Transverse colon (tissue), 4 donors: ENCODE measurements around the gene SMG7. TPM values are rescaled to one million over a fixed set of nuclear protein-coding genes. Genes with fewer than 3 reads are reported as not detected.

Source experiments
- DNase-seq: peaks from one replicate; pipeline ENCODE4 v3.0.0-alpha.2; 2019
- H3K27ac ChIP-seq, 4 donors: fragments of 200-600 bp; sonication (generic); 2 replicates each; pipeline ENCODE4 v1.5.1; 2016 to 2018; ENCODE audit warnings: inconsistent platforms in 4 of 4
- H3K27me3 ChIP-seq: fragments of 200-600 bp; sonication (generic); 2 replicates; pipeline ENCODE4 v1.5.1; 2017; ENCODE audit warnings: inconsistent platforms
- H3K36me3 ChIP-seq, 4 donors: fragments of 200-600 bp; sonication (generic); 2 replicates each; pipeline ENCODE4 v1.5.1; 2017 to 2019; ENCODE audit warnings: inconsistent platforms in 4 of 4
- H3K4me1 ChIP-seq, 4 donors: fragments of 200-600 bp; sonication (generic); 2 replicates each; pipeline ENCODE4 v1.5.1; 2017 to 2020; ENCODE audit warnings: inconsistent platforms in 4 of 4
- H3K4me3 ChIP-seq, 4 donors: fragments of 200-600 bp; sonication (generic); 1 replicate in 1 of 4; 2 replicates in 3 of 4; pipeline versions ENCODE4 v1.5.1 to v1.6.1; 2017 to 2019; ENCODE audit warnings: inconsistent platforms in 4 of 4
- H3K9me3 ChIP-seq, 2 donors: fragments of 200-600 bp; sonication (generic); 2 replicates each; pipeline ENCODE4 v1.5.1; 2017 to 2019; ENCODE audit warnings: inconsistent platforms in 2 of 2
- CTCF ChIP-seq, 5 experiments: fragments of 200-600 bp in 3 of 5; fragments of 450-650 bp in 2 of 5; sonication (generic) in 3 of 5; IDR thresholded peaks; 1 replicate in 2 of 5; 2 replicates in 3 of 5; pipeline ENCODE4 v1.5.1; 2016 to 2017; ENCODE audit warnings: antibody characterized with exemption in 5 of 5, inconsistent platforms in 3 of 5, mild to moderate bottlenecking in 2 of 5, moderate library complexity in 1 of 5
- EP300 ChIP-seq: sonication (generic); formaldehyde crosslinking; IDR thresholded peaks from one replicate; pipeline ENCODE4 v1.6.1; 2017; ENCODE audit warnings: antibody characterized with exemption, low read depth
- POLR2A ChIP-seq: fragments of 450-650 bp; IDR thresholded peaks from one replicate; pipeline ENCODE4 v1.6.1; 2016; ENCODE audit warnings: antibody characterized with exemption, mild to moderate bottlenecking, moderate library complexity
- POLR2AphosphoS5 ChIP-seq, 3 donors: sonication (generic); formaldehyde crosslinking; IDR thresholded peaks; one replicate each; pipeline ENCODE4 v1.6.1; 2016; ENCODE audit warnings: antibody characterized with exemption in 3 of 3
- WGBS, 2 donors: methylation state at CpG; one replicate each; pipeline ENCODE4 v1.1.5; 2018; ENCODE audit warnings: low coverage in 1 of 2; 5-methylcytosine and 5-hydroxymethylcytosine counted together
- in situ Hi-C, 4 donors: fragments of 200-750 bp; cut with MboI; loops; one replicate each; pipeline versions ENCODE4 v1.15.0 to v1.15.1; 2017; ENCODE audit warnings: low sequenced_read_pairs in 3 of 4, low pct_ligation_motif_present in 1 of 4, low pct_unique_long_range_greater_than_20kb in 1 of 4
- intact Hi-C: fragments of 100-400 bp; cut with DNase I; formaldehyde crosslinking; loops from one replicate; pipeline ENCODE4 v1.15.1; 2023; ENCODE audit warnings: low total_unique reads
- total RNA-seq, 4 donors: library from RNA; depleted of rRNA; stranded (reverse); fragments of >200 nt; gene quantifications; one replicate each; pipeline ENCODE4 v1.1.0, GENCODE V29; 2016

The SMG7 gene
- total RNA-seq, 4 donors from 2014 or later = 54.9 to 107 (median 74.1) TPM

GRCh38 chr1:183595537-183595936 lies 123.2 kb downstream of the SMG7 start:
- H3K27ac ChIP-seq = no peak overlapping the region
- H3K4me1 ChIP-seq = peaks cover 0 to 25% (median 6%) of the 10 kb centered on the region in 4 donors
- in situ Hi-C loops = no loop called here
- H3K9me3 ChIP-seq = no peaks in the 10 kb centered on the region
- no peak for TF ChIP-seq POLR2A
- TF ChIP-seq POLR2AphosphoS5 (IDR thresholded peaks at IDR 0.05) = no peak
- intact Hi-C loops = no loop called here
- H3K27me3 ChIP-seq = no peaks in the 10 kb centered on the region
- DNase-seq = no peak
- 96% methylated on average over 2 of the region's 2 CpGs; no CpG with 5 or more reads in 1 of the 2 donors for WGBS, 2 donors
- H3K36me3 ChIP-seq = no peaks in the 10 kb centered on the region
- no peak overlapping the region for H3K4me3 ChIP-seq

DNA sequence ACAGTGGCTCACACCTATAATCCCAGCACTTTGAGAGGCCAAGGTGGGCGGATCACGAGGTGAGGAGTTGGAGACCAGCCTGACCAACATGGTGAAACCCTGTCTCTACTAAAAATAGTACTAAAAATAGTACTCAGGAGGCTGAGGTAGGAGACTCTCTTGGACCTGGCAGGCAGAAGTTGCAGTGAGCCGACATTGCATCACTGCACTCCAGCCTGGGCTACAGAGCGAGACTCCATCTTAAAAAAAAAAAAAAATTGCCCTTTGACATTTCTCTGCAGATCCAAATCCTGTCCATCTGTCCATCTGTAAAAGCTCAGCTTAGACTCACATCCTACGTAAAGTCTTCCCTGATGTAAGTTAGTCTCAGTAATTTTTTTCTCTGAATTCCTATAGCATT lies 124.2 kb downstream of the SMG7 start:
- intact Hi-C loops = no loop called here
- Histone ChIP-seq H3K36me3 (no peaks in the 10 kb centered on the region), H3K27me3 (no peaks in the 10 kb centered on the region), H3K27ac (no peak overlapping the region), H3K9me3 (no peaks in the 10 kb centered on the region), H3K4me3 (no peak overlapping the region), H3K4me1 (peaks cover 4 to 23% (median 6%) of the 10 kb centered on the region in 4 donors)
- in situ Hi-C loops = no loop called here
- 86 to 89% methylated on average over 1 to 5 of the region's 5 CpGs for WGBS, 2 donors
- no peak for TF ChIP-seq EP300
- TF ChIP-seq CTCF (IDR thresholded peaks at IDR 0.05) = no peak
- no peak for TF ChIP-seq POLR2AphosphoS5 (IDR thresholded peaks at IDR 0.05)
- TF ChIP-seq POLR2A = no peak
- DNase-seq = no peak

- H3K36me3 ChIP-seq = no peaks in the 10 kb centered on the region
- no peak for TF ChIP-seq CTCF (IDR thresholded peaks at IDR 0.05)
- WGBS, 2 donors = 68 to 72% methylated on average over 4 to 5 of the region's 5 CpGs
- H3K27me3 ChIP-seq = no peaks in the 10 kb centered on the region
- in situ Hi-C loops = no loop called here
- no peaks in the 10 kb centered on the region for H3K9me3 ChIP-seq
- intact Hi-C loops = no loop called here
- H3K4me3 ChIP-seq = no peak overlapping the region
- peaks cover 4 to 29% (median 6%) of the 10 kb centered on the region in 4 donors for H3K4me1 ChIP-seq
- H3K27ac ChIP-seq = peak overlapping the region; percentile 39 to 55 (median 50)
- DNase-seq = no peak
These were observed 125.5 kb downstream of the SMG7 start for GRCh38 chr1:183597656-183598347.

DNA sequence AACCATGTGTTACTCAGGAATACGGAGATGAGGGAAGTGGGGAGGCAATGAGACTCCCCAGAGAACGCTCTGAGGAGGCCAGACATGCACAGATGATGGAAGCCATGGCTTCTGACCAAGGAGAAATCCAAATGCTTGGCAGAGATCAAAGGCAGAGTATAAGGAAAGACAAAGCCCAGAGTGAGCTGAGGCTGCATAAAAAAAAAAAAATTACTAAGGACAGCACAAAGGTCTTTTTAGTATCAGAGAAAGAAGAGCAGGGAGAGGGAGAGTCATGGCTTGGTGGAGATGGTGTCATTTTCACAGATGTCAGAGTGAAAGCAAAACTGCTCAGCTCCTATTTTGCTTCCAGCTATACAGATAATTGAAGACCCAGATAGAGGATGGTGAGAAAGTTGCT lies 126.1 kb downstream of the SMG7 start:
- DNase-seq = no peak
- Histone ChIP-seq H3K27me3 (no peaks in the 10 kb centered on the region), H3K4me3 (no peak overlapping the region), H3K27ac (peak overlapping the region; percentile 39 to 55 (median 50)), H3K36me3 (no peaks in the 10 kb centered on the region), H3K9me3 (no peaks in the 10 kb centered on the region), H3K4me1 (peaks cover 4 to 34% (median 6%) of the 10 kb centered on the region in 4 donors)
- intact Hi-C loops = no loop called here
- 45 to 51% methylated on average over 2 of the region's 2 CpGs for WGBS, 2 donors
- TF ChIP-seq POLR2A (no peak), POLR2AphosphoS5 (IDR thresholded peaks at IDR 0.05) (peak in 1 of 3 donors; percentile 80), EP300 (no peak)
- in situ Hi-C loops = no loop called here

GRCh38 chr1:183600136-183600535 lies 127.8 kb downstream of the SMG7 start:
- H3K27me3 ChIP-seq = no peaks in the 10 kb centered on the region
- DNase-seq = no peak
- no peak for TF ChIP-seq POLR2A
- no peak for TF ChIP-seq EP300
- TF ChIP-seq POLR2AphosphoS5 (IDR thresholded peaks at IDR 0.05) = no peak
- no peak for TF ChIP-seq CTCF (IDR thresholded peaks at IDR 0.05)
- in situ Hi-C loops (no loop called here), intact Hi-C loops (no loop called here)
- H3K4me1 ChIP-seq = peaks cover 4 to 37% (median 6%) of the 10 kb centered on the region in 4 donors
- no peak overlapping the region for H3K4me3 ChIP-seq
- peak overlapping the region in 1 of 4 donors; percentile 33 for H3K27ac ChIP-seq
- WGBS, 2 donors = 90 to 93% methylated on average over 3 of the region's 3 CpGs
- no peaks in the 10 kb centered on the region for H3K36me3 ChIP-seq
- no peaks in the 10 kb centered on the region for H3K9me3 ChIP-seq
